ENCODE results near the gene COPG2.

COPG2 gene

DNA sequence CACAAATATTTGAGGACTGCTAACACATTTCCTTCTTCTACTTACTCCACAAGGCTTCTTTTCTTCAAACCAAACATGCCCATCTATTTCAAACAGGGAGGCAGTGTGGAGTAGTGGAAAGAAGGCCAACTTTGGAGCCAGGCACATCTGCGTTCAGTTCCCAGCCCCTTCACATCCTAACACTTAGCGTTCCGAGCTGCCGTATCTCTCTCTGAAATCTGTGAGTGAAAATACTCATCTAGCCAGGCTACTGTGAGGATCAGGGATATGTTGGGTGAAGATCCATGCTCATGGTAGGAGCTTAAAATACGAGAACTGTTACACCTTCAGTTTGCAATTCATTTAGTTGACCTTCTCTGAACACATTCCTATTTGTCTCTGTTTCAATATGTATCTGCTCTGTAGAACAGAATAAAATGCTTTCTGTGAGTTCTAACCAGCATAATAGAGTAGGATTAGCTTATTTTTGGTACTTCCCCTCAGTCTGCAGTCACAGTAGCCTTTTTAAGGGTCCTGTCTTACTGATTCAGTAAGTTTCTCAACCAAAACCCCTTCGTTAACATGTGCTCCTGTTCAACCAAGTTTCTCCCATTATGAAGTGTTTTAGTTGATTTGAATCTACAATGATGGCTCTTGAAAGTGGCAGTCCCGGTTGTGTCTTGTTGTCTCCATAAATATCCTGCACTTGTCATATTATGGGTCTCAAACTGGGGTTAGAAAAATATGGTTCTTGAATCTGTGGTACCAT lies 180.0 kb downstream of the COPG2 start:
- no peak overlapping the region for H2BK120ac ChIP-seq (ENCODE audit: low read depth, low read length)
- WGBS: 34% methylated on average over 2 of the region's 7 CpGs
- peaks cover 0 to 34% of the 10 kb centered on the region in 2 experiments for H3K27me3 ChIP-seq (ENCODE audit: control insufficient read depth in 1 of 2, insufficient read depth in 1 of 2, low read length in 2 of 2)
- H2BK5ac ChIP-seq (ENCODE audit: low read depth, low read length, poor library complexity, severe bottlenecking): no peak overlapping the region
- peak; percentile 46 for DNase-seq
- H4K8ac ChIP-seq (ENCODE audit: low read length): no peak overlapping the region
- peak overlapping the region in 1 of 2 experiments; percentile 45 for H2BK12ac ChIP-seq (ENCODE audit: low read length in 2 of 2)
- peak overlapping the region; percentile 17 for H2AK5ac ChIP-seq (ENCODE audit: low read length, severe bottlenecking)
- peaks cover 17% of the 10 kb centered on the region for H3K4me1 ChIP-seq (ENCODE audit: control insufficient read depth, insufficient read depth, low read depth, low read length)
- no peak overlapping the region for H3K14ac ChIP-seq (ENCODE audit: low read length in 2 of 2)
- no peaks in the 10 kb centered on the region for H3K9me3 ChIP-seq (ENCODE audit: control insufficient read depth, low read length)
- no peak overlapping the region for H2BK15ac ChIP-seq (ENCODE audit: low read depth, poor library complexity, severe bottlenecking)
- peaks cover 0 to 16% of the 10 kb centered on the region in 2 experiments for H3K36me3 ChIP-seq (ENCODE audit: control insufficient read depth in 1 of 2, insufficient read depth in 2 of 2, low read depth in 1 of 2, low read length in 2 of 2)
- peak overlapping the region; percentile 61 to 77 for H3K18ac ChIP-seq (ENCODE audit: low read depth in 1 of 2, low read length in 2 of 2)
- no peak overlapping the region for H3K9ac ChIP-seq (ENCODE audit: low read length)
- peak overlapping the region in 1 of 2 experiments; percentile 11 for H3K4ac ChIP-seq (ENCODE audit: low read depth in 1 of 2, low read length in 2 of 2)
- no peak overlapping the region for H3K4me3 ChIP-seq (ENCODE audit: insufficient read depth in 1 of 2, low read depth in 1 of 2, low read length in 2 of 2)
- no peak overlapping the region for H3K4me2 ChIP-seq (ENCODE audit: low read length, poor library complexity, severe bottlenecking)
- H2AFZ ChIP-seq (ENCODE audit: low read depth, low read length): no peak overlapping the region
- H3K23ac ChIP-seq (ENCODE audit: low read length in 2 of 2): no peak overlapping the region
- no peak overlapping the region for H4K91ac ChIP-seq (ENCODE audit: low read length)
- H3K79me1 ChIP-seq (replicated peaks; ENCODE audit: low read length, poor library complexity, severe bottlenecking): no peaks in the 10 kb centered on the region
- peak overlapping the region; percentile 24 for H3K27ac ChIP-seq (ENCODE audit: low read length, poor library complexity, severe bottlenecking)

DNA sequence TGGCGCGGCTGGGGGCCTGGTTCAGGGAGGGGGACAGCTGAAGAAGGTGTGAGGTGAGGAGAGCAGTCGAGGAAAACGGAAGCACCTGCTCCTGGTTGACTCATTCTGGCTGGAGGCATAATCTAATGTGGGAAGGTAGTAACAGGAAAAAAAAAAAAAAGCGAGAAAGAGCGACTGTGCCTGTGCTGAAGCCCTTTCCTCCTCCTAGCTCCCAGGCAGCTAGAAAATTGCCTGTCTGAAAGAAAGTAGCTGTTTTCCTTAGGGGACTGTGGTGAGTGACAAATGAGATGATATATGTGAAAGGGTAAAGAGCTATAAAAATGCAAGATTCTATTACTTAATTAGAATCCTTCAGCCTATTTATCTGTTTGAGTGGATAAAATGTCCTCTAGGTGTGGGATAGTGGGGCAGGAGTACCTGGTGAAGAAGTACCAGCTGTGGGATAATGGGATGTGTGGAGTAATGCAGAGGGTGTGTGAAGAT lies 181.6 kb downstream of the COPG2 start:
- peaks cover 0 to 6% of the 10 kb centered on the region in 2 experiments for H3K36me3 ChIP-seq (ENCODE audit: control insufficient read depth in 1 of 2, insufficient read depth in 2 of 2, low read depth in 1 of 2, low read length in 2 of 2)
- 49% methylated on average over 5 of the region's 6 CpGs for WGBS
- no peak overlapping the region for H2AK5ac ChIP-seq (ENCODE audit: low read length, severe bottlenecking)
- H3K27me3 ChIP-seq (ENCODE audit: control insufficient read depth in 1 of 2, insufficient read depth in 1 of 2, low read length in 2 of 2): peaks cover 0 to 37% of the 10 kb centered on the region in 2 experiments
- no peak overlapping the region for H3K23ac ChIP-seq (ENCODE audit: low read length in 2 of 2)
- no peak overlapping the region for H3K27ac ChIP-seq (ENCODE audit: low read length, poor library complexity, severe bottlenecking)
- H2BK15ac ChIP-seq (ENCODE audit: low read depth, poor library complexity, severe bottlenecking): peak overlapping the region; percentile 84
- H3K4me3 ChIP-seq (ENCODE audit: insufficient read depth in 1 of 2, low read depth in 1 of 2, low read length in 2 of 2): no peak overlapping the region
- H3K4me2 ChIP-seq (ENCODE audit: low read length, poor library complexity, severe bottlenecking): no peak overlapping the region
- H2AFZ ChIP-seq (ENCODE audit: low read depth, low read length): no peak overlapping the region
- H2BK120ac ChIP-seq (ENCODE audit: low read depth, low read length): no peak overlapping the region
- H3K4ac ChIP-seq (ENCODE audit: low read depth in 1 of 2, low read length in 2 of 2): peak overlapping the region; percentile 62 to 73
- H4K91ac ChIP-seq (ENCODE audit: low read length): peak overlapping the region; percentile 97
- peak overlapping the region; percentile 33 for H4K8ac ChIP-seq (ENCODE audit: low read length)
- H3K14ac ChIP-seq (ENCODE audit: low read length in 2 of 2): peak overlapping the region in 1 of 2 experiments; percentile 89
- no peaks in the 10 kb centered on the region for H3K79me1 ChIP-seq (replicated peaks; ENCODE audit: low read length, poor library complexity, severe bottlenecking)
- no peak for DNase-seq
- no peaks in the 10 kb centered on the region for H3K9me3 ChIP-seq (ENCODE audit: control insufficient read depth, low read length)
- no peak overlapping the region for H3K9ac ChIP-seq (ENCODE audit: low read length)
- peaks cover 20% of the 10 kb centered on the region for H3K4me1 ChIP-seq (ENCODE audit: control insufficient read depth, insufficient read depth, low read depth, low read length)
- H2BK5ac ChIP-seq (ENCODE audit: low read depth, low read length, poor library complexity, severe bottlenecking): peak overlapping the region; percentile 79
- H2BK12ac ChIP-seq (ENCODE audit: low read length in 2 of 2): peak overlapping the region; percentile 78 to 96
- peak overlapping the region; percentile 83 to 95 for H3K18ac ChIP-seq (ENCODE audit: low read depth in 1 of 2, low read length in 2 of 2)

GRCh38 chr7:130486114-130486953 lies 182.2 kb downstream of the COPG2 start:
- peak overlapping the region; percentile 79 for H2BK5ac ChIP-seq (ENCODE audit: low read depth, low read length, poor library complexity, severe bottlenecking)
- H3K9ac ChIP-seq (ENCODE audit: low read length): no peak overlapping the region
- H3K14ac ChIP-seq (ENCODE audit: low read length in 2 of 2): peak overlapping the region in 1 of 2 experiments; percentile 98
- H2BK15ac ChIP-seq (ENCODE audit: low read depth, poor library complexity, severe bottlenecking): peak overlapping the region; percentile 84
- H3K79me1 ChIP-seq (replicated peaks; ENCODE audit: low read length, poor library complexity, severe bottlenecking): no peaks in the 10 kb centered on the region
- H4K8ac ChIP-seq (ENCODE audit: low read length): peak overlapping the region; percentile 33
- peak overlapping the region; percentile 42 to 66 for H3K4me3 ChIP-seq (ENCODE audit: insufficient read depth in 1 of 2, low read depth in 1 of 2, low read length in 2 of 2)
- H3K18ac ChIP-seq (ENCODE audit: low read depth in 1 of 2, low read length in 2 of 2): peak overlapping the region; percentile 83 to 95
- peak overlapping the region in 1 of 2 experiments; percentile 53 for H3K23ac ChIP-seq (ENCODE audit: low read length in 2 of 2)
- H2BK120ac ChIP-seq (ENCODE audit: low read depth, low read length): peak overlapping the region; percentile 2
- peak overlapping the region; percentile 97 for H4K91ac ChIP-seq (ENCODE audit: low read length)
- H2BK12ac ChIP-seq (ENCODE audit: low read length in 2 of 2): peak overlapping the region; percentile 78 to 96
- H3K4ac ChIP-seq (ENCODE audit: low read depth in 1 of 2, low read length in 2 of 2): peak overlapping the region; percentile 62 to 73
- no peak for DNase-seq
- no peak overlapping the region for H3K4me2 ChIP-seq (ENCODE audit: low read length, poor library complexity, severe bottlenecking)
- peak overlapping the region; percentile 32 for H2AFZ ChIP-seq (ENCODE audit: low read depth, low read length)
- H3K36me3 ChIP-seq (ENCODE audit: control insufficient read depth in 1 of 2, insufficient read depth in 2 of 2, low read depth in 1 of 2, low read length in 2 of 2): peaks cover 0 to 5% of the 10 kb centered on the region in 2 experiments
- no peak overlapping the region for H3K27ac ChIP-seq (ENCODE audit: low read length, poor library complexity, severe bottlenecking)
- H3K4me1 ChIP-seq (ENCODE audit: control insufficient read depth, insufficient read depth, low read depth, low read length): peaks cover 21% of the 10 kb centered on the region
- H2AK5ac ChIP-seq (ENCODE audit: low read length, severe bottlenecking): peak overlapping the region; percentile 72
- H3K9me3 ChIP-seq (ENCODE audit: control insufficient read depth, low read length): no peaks in the 10 kb centered on the region
- peaks cover 0 to 37% of the 10 kb centered on the region in 2 experiments for H3K27me3 ChIP-seq (ENCODE audit: control insufficient read depth in 1 of 2, insufficient read depth in 1 of 2, low read length in 2 of 2)
- 46% methylated on average over 67 of the region's 67 CpGs for WGBS
